Measurements from ENCODE around the gene TMEM44.

DNA sequence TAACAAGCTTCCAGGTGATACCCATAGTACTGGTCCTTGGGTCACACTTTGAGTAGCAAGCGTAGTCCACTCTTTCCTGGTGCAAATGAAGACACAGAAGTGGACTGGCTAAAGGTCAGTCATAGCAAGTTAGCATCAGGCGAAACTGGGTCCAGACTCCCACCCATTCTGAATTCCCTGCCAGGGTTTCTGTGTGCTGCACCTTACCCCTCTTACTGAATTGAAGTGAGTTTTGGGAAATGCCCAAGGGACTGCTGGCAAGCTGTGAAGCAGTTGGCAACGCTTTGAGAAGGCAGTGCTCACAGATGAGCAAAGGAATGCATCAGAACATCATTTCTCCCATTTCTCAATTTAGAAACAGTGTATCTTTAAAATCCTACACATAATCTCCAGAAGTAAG lies 40.5 kb upstream of the TMEM44 start:
- TF ChIP-seq POLR2A (IDR thresholded peaks at IDR 0.05) (no peak), POLR2AphosphoS5 (IDR thresholded peaks at IDR 0.05) (no peak)
- TF ChIP-seq, protein P1, sequence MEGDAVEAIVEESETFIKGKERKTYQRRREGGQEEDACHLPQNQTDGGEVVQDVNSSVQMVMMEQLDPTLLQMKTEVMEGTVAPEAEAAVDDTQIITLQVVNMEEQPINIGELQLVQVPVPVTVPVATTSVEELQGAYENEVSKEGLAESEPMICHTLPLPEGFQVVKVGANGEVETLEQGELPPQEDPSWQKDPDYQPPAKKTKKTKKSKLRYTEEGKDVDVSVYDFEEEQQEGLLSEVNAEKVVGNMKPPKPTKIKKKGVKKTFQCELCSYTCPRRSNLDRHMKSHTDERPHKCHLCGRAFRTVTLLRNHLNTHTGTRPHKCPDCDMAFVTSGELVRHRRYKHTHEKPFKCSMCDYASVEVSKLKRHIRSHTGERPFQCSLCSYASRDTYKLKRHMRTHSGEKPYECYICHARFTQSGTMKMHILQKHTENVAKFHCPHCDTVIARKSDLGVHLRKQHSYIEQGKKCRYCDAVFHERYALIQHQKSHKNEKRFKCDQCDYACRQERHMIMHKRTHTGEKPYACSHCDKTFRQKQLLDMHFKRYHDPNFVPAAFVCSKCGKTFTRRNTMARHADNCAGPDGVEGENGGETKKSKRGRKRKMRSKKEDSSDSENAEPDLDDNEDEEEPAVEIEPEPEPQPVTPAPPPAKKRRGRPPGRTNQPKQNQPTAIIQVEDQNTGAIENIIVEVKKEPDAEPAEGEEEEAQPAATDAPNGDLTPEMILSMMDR (IDR thresholded peaks at IDR 0.05 in 8 of 11, conservative IDR thresholded peaks at IDR 0.05 in 3 of 11) = no peak
